HepG2 (cell line): ENCODE measurements around the gene GRB7. TPM values are rescaled to one million over a fixed set of nuclear protein-coding genes. Genes with fewer than 3 reads are reported as not detected.

Experiments
- BCL6 ChIP-seq: IDR thresholded peaks from 2 replicates; pipeline ENCODE4 v1.6.1; 2016; ENCODE audit warnings: missing genetic modification reagents, missing compliant biosample characterization
- CEBPZ ChIP-seq: IDR thresholded peaks from 2 replicates; pipeline ENCODE4 v1.6.1; 2012; ENCODE audit warnings: low read length, improper control_type of control experiment
- ESRRA ChIP-seq: sonication (generic); formaldehyde crosslinking; IDR thresholded peaks from 2 replicates; pipeline ENCODE4 v1.5.1; 2020; ENCODE audit warnings: mild to moderate bottlenecking, low read depth, missing genetic modification reagents
- GZF1 ChIP-seq: sonication (generic); formaldehyde crosslinking; IDR thresholded peaks from 2 replicates; pipeline ENCODE4 v1.5.1; 2020; ENCODE audit warnings: mild to moderate bottlenecking, missing genetic modification reagents
- HES4 ChIP-seq: sonication (generic); formaldehyde crosslinking; IDR thresholded peaks from 2 replicates; pipeline ENCODE4 v1.9.0; 2021; ENCODE audit warnings: mild to moderate bottlenecking, missing genetic modification reagents, borderline replicate concordance
- HOXD1 ChIP-seq: sonication (generic); formaldehyde crosslinking; IDR thresholded peaks from 2 replicates; pipeline ENCODE4 v1.5.0; 2020; ENCODE audit warnings: missing genetic modification reagents
- JUND ChIP-seq: sonication (generic); formaldehyde crosslinking; IDR thresholded peaks from 2 replicates; pipeline ENCODE4 v1.8.0; 2022; ENCODE audit warnings: mild to moderate bottlenecking, missing genetic modification reagents
- KDM5B ChIP-seq: sonication (generic); formaldehyde crosslinking; IDR thresholded peaks from 2 replicates; pipeline ENCODE4 v1.4.0; 2020; ENCODE audit warnings: missing genetic modification reagents, mild to moderate bottlenecking, borderline replicate concordance
- KDM6A ChIP-seq: IDR thresholded peaks from 2 replicates; pipeline ENCODE4 v1.6.1; 2016; ENCODE audit warnings: low read depth
- MAF1 ChIP-seq: sonication (generic); formaldehyde crosslinking; IDR thresholded peaks from 2 replicates; pipeline ENCODE4 v1.5.0; 2020; ENCODE audit warnings: missing genetic modification reagents, borderline replicate concordance
- MBD4 ChIP-seq: IDR thresholded peaks from 2 replicates; pipeline ENCODE4 v1.6.1; 2012; ENCODE audit warnings: low read length, inconsistent platforms, borderline replicate concordance
- NCOA1 ChIP-seq: sonication (generic); formaldehyde crosslinking; IDR thresholded peaks from 2 replicates; pipeline ENCODE4 v1.9.0; 2021; ENCODE audit warnings: missing genetic modification reagents
- NFIB ChIP-seq: sonication (generic); formaldehyde crosslinking; IDR thresholded peaks from 2 replicates; pipeline ENCODE4 v1.9.0; 2021; ENCODE audit warnings: missing genetic modification reagents, mild to moderate bottlenecking, borderline replicate concordance
- NPAS2 ChIP-seq: sonication (generic); formaldehyde crosslinking; IDR thresholded peaks from 2 replicates; pipeline ENCODE4 v1.8.0; 2022; ENCODE audit warnings: mild to moderate bottlenecking, missing genetic modification reagents, borderline replicate concordance
- TCF7L2 ChIP-seq: IDR thresholded peaks from 2 replicates; pipeline ENCODE4 v1.6.1; 2011; ENCODE audit warnings: mild to moderate bottlenecking, low read depth, low read length, moderate library complexity
- TOE1 ChIP-seq: sonication (generic); formaldehyde crosslinking; IDR thresholded peaks from 2 replicates; pipeline ENCODE4 v1.4.0; 2020; ENCODE audit warnings: mild to moderate bottlenecking, missing genetic modification reagents
- TSC22D2 ChIP-seq: sonication (generic); formaldehyde crosslinking; IDR thresholded peaks from 2 replicates; pipeline ENCODE4 v1.5.1; 2020; ENCODE audit warnings: missing genetic modification reagents, mild to moderate bottlenecking, borderline replicate concordance
- ZFP41 ChIP-seq: sonication (generic); formaldehyde crosslinking; IDR thresholded peaks from 2 replicates; pipeline ENCODE4 v1.4.0; 2020; ENCODE audit warnings: mild to moderate bottlenecking, missing genetic modification reagents, borderline replicate concordance
- ZFYVE20 ChIP-seq: sonication (generic); formaldehyde crosslinking; IDR thresholded peaks from 2 replicates; pipeline ENCODE4 v1.8.0; 2023; ENCODE audit warnings: low read depth, mild to moderate bottlenecking, moderate library complexity, missing genetic modification reagents, borderline replicate concordance
- ZNF30 ChIP-seq: sonication (generic); formaldehyde crosslinking; IDR thresholded peaks from 2 replicates; pipeline ENCODE4 v1.5.0; 2020; ENCODE audit warnings: mild to moderate bottlenecking, missing genetic modification reagents
- ZNF326 ChIP-seq: sonication (generic); formaldehyde crosslinking; IDR thresholded peaks from 2 replicates; pipeline ENCODE4 v1.4.0; 2020; ENCODE audit warnings: missing genetic modification reagents, borderline replicate concordance
- ZNF382 ChIP-seq: sonication (generic); formaldehyde crosslinking; IDR thresholded peaks from 2 replicates; pipeline ENCODE4 v1.5.0; 2020; ENCODE audit warnings: missing genetic modification reagents, mild to moderate bottlenecking, borderline replicate concordance
- ZNF496 ChIP-seq: sonication (generic); formaldehyde crosslinking; IDR thresholded peaks from 2 replicates; pipeline ENCODE4 v1.8.1; 2023; ENCODE audit warnings: mild to moderate bottlenecking, moderate library complexity, missing genetic modification reagents; ENCODE audit not compliant: insufficient replicate concordance
- ZNF543 ChIP-seq: sonication (generic); formaldehyde crosslinking; IDR thresholded peaks from 2 replicates; pipeline ENCODE4 v1.4.0; 2020; ENCODE audit warnings: mild to moderate bottlenecking, missing genetic modification reagents
- ZNF841 ChIP-seq: sonication (generic); formaldehyde crosslinking; IDR thresholded peaks from 2 replicates; pipeline ENCODE4 v1.8.1; 2023; ENCODE audit warnings: missing genetic modification reagents, borderline replicate concordance
- ZNF850 ChIP-seq: sonication (generic); formaldehyde crosslinking; conservative IDR thresholded peaks from 2 replicates; pipeline ENCODE4 v1.9.0; 2021; ENCODE audit warnings: mild to moderate bottlenecking, missing genetic modification reagents
- polyA plus RNA-seq, 8 experiments: library from polyadenylated mRNA; depleted of rRNA in 3 of 8; stranded (reverse) in 7 of 8; unstranded in 1 of 8; fragments of >200 nt; fragmentation: Illumina TruSeq in 4 of 8; extraction: Trizol in 4 of 8; gene quantifications; 2 replicates each; pipeline versions ENCODE4 v1.2.1 to v1.2.3, GENCODE V29; 2011 to 2016; ENCODE audit warnings: low read depth in 4 of 8, missing spikeins in 1 of 8, mixed read lengths in 1 of 8; ENCODE audit not compliant: insufficient read depth in 1 of 8
- total RNA-seq, 5 experiments: library from RNA; depleted of rRNA; stranded (reverse); fragments of >200 nt; fragmentation: Illumina TruSeq; extraction: Trizol; gene quantifications; 2 replicates each; pipeline ENCODE4 v1.2.3, GENCODE V29; 2016; ENCODE audit warnings: low read depth in 1 of 5
- TF ChIP-seq, protein P1 (sequence below): sonication (generic); formaldehyde crosslinking; IDR thresholded peaks from 2 replicates; pipeline ENCODE4 v1.9.0; 2021; ENCODE audit warnings: missing genetic modification reagents, mild to moderate bottlenecking, borderline replicate concordance

The GRB7 gene
- total and polyA plus RNA-seq, 2 of the 13 experiments (the other 11 are each of a cell fraction or from before 2014, with no cell fraction given): 60.2 to 77.7 TPM

DNA sequence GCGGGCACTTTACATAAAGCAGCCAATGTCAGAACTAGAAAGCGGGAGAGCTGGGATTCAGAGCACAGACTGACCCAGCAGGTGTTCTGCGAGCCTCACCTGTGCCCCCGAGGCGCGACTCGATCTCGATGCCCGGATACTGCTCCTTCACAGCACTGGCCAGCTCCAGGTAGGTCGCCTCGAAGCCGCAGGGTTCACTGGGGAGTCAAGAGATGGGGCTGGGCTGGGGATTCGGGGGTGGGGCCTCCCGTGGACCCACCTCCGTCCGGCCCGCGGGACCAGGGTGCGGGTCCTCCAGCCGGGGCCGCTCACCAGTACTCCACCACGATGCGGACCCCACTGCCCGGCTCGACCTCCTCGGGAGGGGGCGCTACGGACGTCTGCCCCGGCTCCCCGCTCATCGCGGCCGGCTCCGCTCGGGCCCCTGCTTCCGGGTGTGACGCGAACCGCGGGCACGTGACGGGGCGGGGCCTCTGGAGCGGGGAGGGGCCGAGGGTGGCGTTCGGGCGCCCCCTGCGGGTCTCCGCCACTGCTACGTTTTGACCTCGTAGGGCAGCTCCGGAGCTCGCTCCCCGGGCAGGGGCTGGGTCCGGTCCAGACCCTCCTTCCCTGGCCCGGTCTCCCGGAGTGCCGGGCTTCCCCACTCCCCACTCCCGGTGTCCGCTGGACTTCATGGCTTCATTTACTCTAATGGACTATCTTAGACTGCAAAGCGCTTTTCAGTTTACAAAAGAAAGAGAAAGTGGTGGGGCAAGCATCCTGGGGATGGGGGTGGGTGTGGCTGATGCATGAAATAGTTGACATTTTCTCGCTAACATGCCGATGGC is 7.4 kb upstream of the GRB7 start, which contains the start of gene MIEN1 (continued):
- TF ChIP-seq NCOA1 (CRISPR knock-in tag) (peak; percentile 85; the same call in 1 of the 2 replicates), MBD4 (no peak), TOE1 (0 out of 2 replicates have a peak, but pooled peaks have one; percentile 17), ZFP41 (CRISPR knock-in tag) (no peak), TSC22D2 (CRISPR knock-in tag) (no peak), HES4 (CRISPR knock-in tag) (no peak), ZNF382 (CRISPR knock-in tag) (no peak), KDM6A (CRISPR knock-in tag) (no peak), ZNF850 (CRISPR knock-in tag) (peak; percentile 93), BCL6 (CRISPR knock-in tag) (peak; percentile 61; the same call in 1 of the 2 replicates), HOXD1 (CRISPR knock-in tag) (peak; percentile 73), ZNF543 (CRISPR knock-in tag) (no peak; the same call in 1 of the 2 replicates), NPAS2 (CRISPR knock-in tag) (0 out of 2 replicates have a peak, but pooled peaks have one; percentile 68), ESRRA (CRISPR knock-in tag) (peak; percentile 86), KDM5B (CRISPR knock-in tag) (peak; percentile 92; the same call in 1 of the 2 replicates), ZNF841 (CRISPR knock-in tag) (no peak), TCF7L2 (no peak), JUND (CRISPR knock-in tag) (peak; percentile 74), ZNF30 (CRISPR knock-in tag) (no peak), MAF1 (CRISPR knock-in tag) (peak; percentile 83; the same call in 1 of the 2 replicates), ZNF326 (CRISPR knock-in tag) (no peak), GZF1 (CRISPR knock-in tag) (no peak), ZNF496 (no peak), NFIB (no peak), CEBPZ (no peak), ZFYVE20 (CRISPR knock-in tag) (no peak)
- TF ChIP-seq, protein P1, sequence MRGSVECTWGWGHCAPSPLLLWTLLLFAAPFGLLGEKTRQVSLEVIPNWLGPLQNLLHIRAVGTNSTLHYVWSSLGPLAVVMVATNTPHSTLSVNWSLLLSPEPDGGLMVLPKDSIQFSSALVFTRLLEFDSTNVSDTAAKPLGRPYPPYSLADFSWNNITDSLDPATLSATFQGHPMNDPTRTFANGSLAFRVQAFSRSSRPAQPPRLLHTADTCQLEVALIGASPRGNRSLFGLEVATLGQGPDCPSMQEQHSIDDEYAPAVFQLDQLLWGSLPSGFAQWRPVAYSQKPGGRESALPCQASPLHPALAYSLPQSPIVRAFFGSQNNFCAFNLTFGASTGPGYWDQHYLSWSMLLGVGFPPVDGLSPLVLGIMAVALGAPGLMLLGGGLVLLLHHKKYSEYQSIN (CRISPR knock-in tag): no peak
